VCaP (cell line): Measurements from ENCODE around the gene LRP1.

Source experiments
- H3K27ac ChIP-seq: fragments of 450-650 bp; 2 replicates; pipeline ENCODE4 v1.5.1; 2017
- TF ChIP-seq, protein P1 (sequence below): fragments of 450-650 bp; conservative IDR thresholded peaks from 2 replicates; pipeline ENCODE4 v1.5.1; 2017; ENCODE audit warnings: mild to moderate bottlenecking, moderate library complexity

LRP1 gene

DNA sequence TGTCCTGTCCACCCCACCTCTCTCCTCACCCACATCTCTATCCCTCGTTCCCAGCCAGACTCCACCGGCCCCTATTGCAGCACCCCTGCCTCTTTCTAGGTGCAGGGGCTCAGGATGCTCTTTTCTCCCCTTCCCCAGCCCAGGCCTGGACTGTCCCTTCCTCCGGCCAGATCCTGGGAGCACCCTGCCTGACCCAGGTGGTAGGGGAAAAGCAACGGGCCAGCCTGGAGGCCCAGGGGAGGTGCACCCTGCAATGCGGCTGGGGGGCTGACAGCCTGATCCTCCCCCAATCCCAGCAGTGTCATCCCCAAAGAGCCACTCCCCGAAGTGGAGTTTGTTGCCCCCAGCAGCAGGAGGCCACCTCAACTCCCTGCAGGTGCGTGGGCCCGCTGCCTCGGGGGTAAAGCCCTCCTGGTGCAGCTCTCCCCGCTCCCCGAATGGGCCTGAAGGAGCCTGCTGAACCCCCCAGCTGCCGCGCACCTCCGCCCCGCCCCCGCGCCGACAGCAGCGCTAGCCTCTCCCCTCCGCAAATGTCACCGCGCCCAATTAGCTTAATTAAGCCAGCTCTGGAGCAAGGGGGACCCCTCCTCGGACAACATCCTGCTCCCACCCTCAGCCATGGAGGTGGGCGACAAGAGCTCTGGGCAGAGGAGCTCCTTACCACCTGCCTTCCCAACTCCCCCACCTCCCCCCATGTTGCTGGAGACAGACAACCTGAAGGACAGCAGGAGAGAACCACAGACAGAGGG lies 93.1 kb downstream of the LRP1 start:
- TF ChIP-seq, protein P1, sequence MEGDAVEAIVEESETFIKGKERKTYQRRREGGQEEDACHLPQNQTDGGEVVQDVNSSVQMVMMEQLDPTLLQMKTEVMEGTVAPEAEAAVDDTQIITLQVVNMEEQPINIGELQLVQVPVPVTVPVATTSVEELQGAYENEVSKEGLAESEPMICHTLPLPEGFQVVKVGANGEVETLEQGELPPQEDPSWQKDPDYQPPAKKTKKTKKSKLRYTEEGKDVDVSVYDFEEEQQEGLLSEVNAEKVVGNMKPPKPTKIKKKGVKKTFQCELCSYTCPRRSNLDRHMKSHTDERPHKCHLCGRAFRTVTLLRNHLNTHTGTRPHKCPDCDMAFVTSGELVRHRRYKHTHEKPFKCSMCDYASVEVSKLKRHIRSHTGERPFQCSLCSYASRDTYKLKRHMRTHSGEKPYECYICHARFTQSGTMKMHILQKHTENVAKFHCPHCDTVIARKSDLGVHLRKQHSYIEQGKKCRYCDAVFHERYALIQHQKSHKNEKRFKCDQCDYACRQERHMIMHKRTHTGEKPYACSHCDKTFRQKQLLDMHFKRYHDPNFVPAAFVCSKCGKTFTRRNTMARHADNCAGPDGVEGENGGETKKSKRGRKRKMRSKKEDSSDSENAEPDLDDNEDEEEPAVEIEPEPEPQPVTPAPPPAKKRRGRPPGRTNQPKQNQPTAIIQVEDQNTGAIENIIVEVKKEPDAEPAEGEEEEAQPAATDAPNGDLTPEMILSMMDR: no peak
- H3K27ac ChIP-seq: no peak overlapping the region

DNA sequence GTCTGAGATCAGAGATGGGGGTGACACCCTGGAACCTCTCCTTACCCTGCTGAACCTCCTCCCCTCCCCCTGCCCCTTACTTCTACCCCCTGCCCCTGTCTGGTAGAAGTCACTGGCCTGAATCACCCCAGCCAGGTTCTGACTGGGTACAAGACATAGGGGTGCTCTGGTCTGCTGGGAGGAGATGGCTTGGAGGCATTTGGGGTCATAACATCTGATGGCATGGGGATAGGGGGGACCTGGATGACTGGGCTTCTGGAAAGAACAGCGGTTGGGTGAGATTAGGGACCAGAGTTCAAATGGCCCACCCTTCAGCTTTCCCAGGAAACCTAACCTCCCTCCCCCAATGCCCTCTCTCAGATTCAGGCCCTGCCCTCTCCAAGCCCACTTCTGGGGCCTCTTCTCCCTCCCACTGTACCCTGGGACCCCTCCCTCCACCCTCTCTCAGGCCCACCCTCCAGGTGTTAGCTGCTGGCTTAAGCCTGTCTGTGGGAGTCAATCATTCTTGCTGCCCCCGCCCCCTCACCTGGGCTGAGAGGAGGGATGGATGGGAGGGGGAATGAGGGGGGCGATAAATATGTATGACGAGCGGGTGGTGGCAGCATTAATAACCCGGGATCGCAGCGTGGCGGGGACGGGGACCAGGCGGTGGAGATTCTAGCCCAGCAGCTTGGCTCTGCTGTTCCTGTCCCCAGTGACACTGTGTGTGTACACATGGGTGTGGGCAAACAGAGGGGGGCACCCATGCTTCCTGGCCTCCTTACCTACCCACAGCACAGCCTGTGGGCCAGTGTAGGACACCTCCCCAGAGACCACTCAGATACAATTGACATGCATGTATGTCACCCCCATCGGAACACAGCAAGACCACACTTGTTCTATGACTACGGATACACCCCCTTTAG lies 94.3 kb downstream of the LRP1 start:
- no peak overlapping the region for H3K27ac ChIP-seq
- TF ChIP-seq, protein P1: no peak

DNA sequence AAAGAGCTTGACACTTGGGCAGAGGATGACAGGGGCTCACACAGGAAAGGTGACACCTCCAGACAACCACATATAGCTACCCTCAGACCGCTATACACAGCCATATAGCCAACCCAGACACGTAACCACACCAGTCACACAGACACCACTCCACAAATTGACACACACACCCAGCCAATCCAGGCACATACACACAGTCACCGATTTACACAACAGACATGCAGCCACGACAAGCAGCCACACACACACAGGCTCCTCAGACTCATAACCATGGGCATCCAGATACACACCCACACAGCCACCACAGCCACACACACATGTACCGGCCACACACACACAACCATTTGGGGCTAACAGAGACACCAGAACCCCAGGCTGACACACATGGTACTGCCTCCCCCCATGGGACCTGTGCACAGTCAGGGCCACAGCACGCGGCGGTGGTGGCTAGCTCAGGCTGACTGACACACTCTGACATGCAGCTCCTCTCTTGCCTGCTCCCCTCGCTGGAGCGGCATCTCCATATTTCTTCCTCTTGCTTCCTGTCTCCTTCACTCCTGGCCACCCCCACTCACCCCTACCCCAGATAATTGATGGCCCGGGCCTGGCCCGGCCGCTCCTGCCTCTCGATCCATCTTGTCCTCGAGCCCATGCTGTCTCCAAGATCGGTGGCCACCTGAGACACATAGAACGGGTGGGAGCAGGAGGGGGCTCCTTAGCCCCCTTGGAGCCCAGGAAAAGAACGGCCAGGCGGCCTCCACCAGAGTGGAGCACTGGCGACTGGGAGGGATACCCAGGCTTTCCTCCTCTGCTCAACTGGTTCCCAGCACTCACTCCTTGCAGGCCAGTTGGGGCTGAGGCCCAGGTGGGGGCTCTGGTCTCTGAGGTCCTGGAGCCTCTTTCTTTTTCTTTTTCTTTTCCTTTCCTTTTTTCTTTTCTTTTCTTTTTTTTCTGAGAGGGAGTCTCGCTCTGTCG lies 95.2 kb downstream of the LRP1 start:
- no peak overlapping the region for H3K27ac ChIP-seq
- TF ChIP-seq, protein P1: no peak

DNA sequence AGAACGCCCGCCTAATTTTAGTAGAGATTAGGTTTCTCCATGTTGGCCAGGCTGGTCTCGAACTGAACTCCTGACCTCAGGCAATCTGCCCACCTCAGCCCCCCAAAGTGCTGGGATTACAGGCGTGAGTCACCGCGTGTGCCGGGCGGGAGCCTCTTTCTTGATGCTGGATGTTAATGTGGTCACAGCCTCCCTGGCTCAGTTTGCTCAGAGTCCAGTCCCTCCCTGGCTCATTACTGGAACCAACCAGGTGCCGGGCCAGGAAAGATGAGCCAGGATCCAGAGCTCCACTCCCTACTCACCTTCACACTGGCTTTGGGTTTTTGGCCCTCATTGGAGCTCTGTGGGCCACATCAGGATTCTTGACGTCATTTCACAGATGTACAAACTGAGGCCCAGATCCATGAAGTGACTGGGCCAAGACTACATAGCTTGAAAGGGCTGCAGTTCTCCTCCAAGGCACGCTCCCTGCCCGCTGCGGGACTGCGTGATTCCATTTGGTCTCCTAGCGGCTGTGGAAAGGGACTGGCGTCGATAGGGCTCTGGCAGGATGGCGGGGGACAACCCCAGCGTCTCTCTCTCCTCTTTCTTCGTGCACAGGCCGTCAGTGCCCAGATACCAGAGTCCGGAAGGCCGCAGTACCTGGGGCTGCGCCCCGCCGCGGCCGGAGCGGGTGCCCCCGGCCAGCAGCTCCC lies 96.1 kb downstream of the LRP1 start:
- TF ChIP-seq, protein P1: no peak
- no peak overlapping the region for H3K27ac ChIP-seq

DNA sequence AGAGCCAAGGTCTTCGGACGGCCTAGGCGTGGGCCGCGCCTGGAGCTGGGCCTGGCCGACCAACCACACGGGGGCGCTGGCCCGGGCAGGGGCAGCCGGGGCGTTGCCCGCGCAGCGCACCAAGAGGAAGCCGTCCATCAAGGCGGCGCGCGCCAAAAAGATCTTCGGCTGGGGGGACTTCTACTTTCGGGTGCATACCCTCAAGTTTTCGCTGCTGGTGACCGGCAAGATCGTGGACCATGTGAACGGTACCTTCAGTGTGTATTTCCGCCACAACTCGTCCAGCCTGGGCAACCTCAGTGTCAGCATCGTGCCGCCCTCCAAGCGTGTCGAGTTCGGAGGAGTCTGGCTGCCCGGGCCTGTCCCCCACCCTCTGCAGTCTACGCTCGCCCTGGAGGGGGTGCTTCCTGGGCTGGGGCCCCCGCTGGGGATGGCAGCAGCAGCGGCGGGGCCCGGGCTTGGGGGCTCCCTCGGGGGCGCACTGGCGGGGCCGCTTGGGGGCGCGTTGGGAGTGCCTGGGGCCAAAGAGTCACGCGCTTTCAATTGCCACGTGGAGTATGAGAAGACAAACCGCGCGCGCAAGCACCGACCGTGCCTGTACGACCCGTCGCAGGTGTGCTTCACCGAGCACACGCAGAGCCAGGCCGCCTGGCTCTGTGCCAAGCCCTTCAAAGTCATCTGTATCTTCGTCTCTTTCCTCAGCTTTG lies 96.8 kb downstream of the LRP1 start:
- H3K27ac ChIP-seq: peak overlapping the region; percentile 13; the same call in 1 of the 2 replicates
- TF ChIP-seq, protein P1: no peak

DNA sequence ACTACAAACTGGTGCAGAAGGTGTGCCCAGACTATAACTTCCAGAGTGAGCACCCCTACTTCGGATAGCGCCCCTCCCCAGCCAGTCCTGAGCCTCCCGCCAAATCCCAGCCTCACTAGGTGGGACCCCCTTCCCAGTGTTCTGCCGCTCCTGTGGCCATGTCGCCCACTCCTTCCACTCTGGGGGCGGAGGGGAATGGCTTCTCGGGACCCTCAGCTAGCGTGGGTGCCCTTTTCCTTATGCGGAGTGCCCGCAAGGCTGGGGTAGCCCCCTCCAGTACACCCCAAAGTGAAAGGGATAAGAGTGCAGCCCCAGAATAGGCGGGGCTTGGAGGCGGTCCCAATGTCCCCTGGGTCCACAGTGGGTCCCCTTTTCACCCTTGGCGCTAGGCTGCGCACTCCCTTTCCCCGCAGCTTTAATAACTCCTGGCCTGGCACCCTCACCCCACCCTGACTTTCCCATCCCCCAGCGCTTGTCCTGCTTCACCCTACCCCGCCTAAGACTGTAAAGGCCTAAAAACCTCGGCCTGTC lies 97.5 kb downstream of the LRP1 start:
- peak overlapping the region; percentile 13; the same call in 1 of the 2 replicates for H3K27ac ChIP-seq
- TF ChIP-seq, protein P1: no peak
